Right atrium auricular region (tissue), 2 donors: ENCODE data around the gene MCF2L. TPM values are rescaled to one million over a fixed set of nuclear protein-coding genes. Genes with fewer than 3 reads are reported as not detected.

Source experiments
- DNase-seq: peaks from one replicate; pipeline ENCODE4 v3.0.0-alpha.2; 2019; ENCODE audit warnings: low spot score
- H3K27ac ChIP-seq, 2 donors: fragments of 200-600 bp; sonication (generic); 1 replicate in 1 of 2; 2 replicates in 1 of 2; pipeline ENCODE4 v1.5.1; 2016 to 2019
- H3K27me3 ChIP-seq, 2 donors: fragments of 200-600 bp; sonication (generic); one replicate each; pipeline versions ENCODE4 v1.5.1 to v1.6.0; 2017 to 2019
- H3K36me3 ChIP-seq: fragments of 200-600 bp; sonication (generic); one replicate; pipeline ENCODE4 v1.5.1; 2016
- H3K4me1 ChIP-seq, 2 donors: fragments of 200-600 bp; sonication (generic); one replicate each; pipeline versions ENCODE4 v1.5.1 to v1.6.0; 2017 to 2019
- H3K4me3 ChIP-seq, 2 donors: fragments of 200-600 bp; sonication (generic); 1 replicate in 1 of 2; 2 replicates in 1 of 2; pipeline ENCODE4 v1.5.1; 2017 to 2019; ENCODE audit warnings: mild to moderate bottlenecking in 1 of 2, moderate library complexity in 1 of 2
- H3K9me3 ChIP-seq, 2 donors: fragments of 200-600 bp; sonication (generic); one replicate each; pipeline ENCODE4 v1.5.1; 2019
- CTCF ChIP-seq, 2 donors: fragments of 200-600 bp; sonication (generic); IDR thresholded peaks; one replicate each; pipeline ENCODE4 v1.5.1; 2019; ENCODE audit warnings: antibody characterized with exemption in 2 of 2
- total RNA-seq, 2 donors: library from RNA; depleted of rRNA; stranded (reverse); fragments of >200 nt; gene quantifications; one replicate each; pipeline ENCODE4 v1.1.0, GENCODE V29; 2016

The MCF2L gene
- total RNA-seq, 2 donors from 2014 or later: 17.1 to 21.6 TPM

- no peaks in the 10 kb centered on the region for H3K4me1 ChIP-seq
- DNase-seq: peak; percentile 21
- no peak for TF ChIP-seq CTCF (IDR thresholded peaks at IDR 0.05)
- no peak overlapping the region for H3K27ac ChIP-seq
- no peaks in the 10 kb centered on the region for H3K9me3 ChIP-seq
- no peak overlapping the region for H3K4me3 ChIP-seq
- H3K36me3 ChIP-seq: no peaks in the 10 kb centered on the region
- H3K27me3 ChIP-seq: no peaks in the 10 kb centered on the region
These were observed 176.5 kb downstream of the MCF2L start for GRCh38 chr13:113145496-113145895.

- Histone ChIP-seq H3K36me3 (no peaks in the 10 kb centered on the region), H3K4me3 (no peak overlapping the region), H3K9me3 (no peaks in the 10 kb centered on the region), H3K27ac (no peak overlapping the region), H3K27me3 (no peaks in the 10 kb centered on the region), H3K4me1 (no peaks in the 10 kb centered on the region)
- DNase-seq: peak; percentile 13
- no peak for TF ChIP-seq CTCF (IDR thresholded peaks at IDR 0.05)
These were observed 177.0 kb downstream of the MCF2L start for GRCh38 chr13:113145911-113146598.

GRCh38 chr13:113146750-113147149 is 177.7 kb downstream of the MCF2L start:
- peaks cover 0 to 1% of the 10 kb centered on the region in 2 donors for H3K4me1 ChIP-seq
- TF ChIP-seq CTCF (IDR thresholded peaks at IDR 0.05): no peak
- peak; percentile 48 for DNase-seq
- no peak overlapping the region for H3K4me3 ChIP-seq
- no peaks in the 10 kb centered on the region for H3K27me3 ChIP-seq
- H3K27ac ChIP-seq: no peak overlapping the region
- no peaks in the 10 kb centered on the region for H3K9me3 ChIP-seq
- no peaks in the 10 kb centered on the region for H3K36me3 ChIP-seq

GRCh38 chr13:113147206-113147605 is 178.2 kb downstream of the MCF2L start:
- H3K36me3 ChIP-seq: no peaks in the 10 kb centered on the region
- H3K9me3 ChIP-seq: no peaks in the 10 kb centered on the region
- peaks cover 0 to 6% of the 10 kb centered on the region in 2 donors for H3K4me1 ChIP-seq
- H3K27ac ChIP-seq: no peak overlapping the region
- no peak overlapping the region for H3K4me3 ChIP-seq
- no peak for TF ChIP-seq CTCF (IDR thresholded peaks at IDR 0.05)
- DNase-seq: peak; percentile 16
- H3K27me3 ChIP-seq: no peaks in the 10 kb centered on the region

- H3K36me3 ChIP-seq: no peaks in the 10 kb centered on the region
- peak; percentile 47 for DNase-seq
- no peaks in the 10 kb centered on the region for H3K27me3 ChIP-seq
- H3K4me3 ChIP-seq: no peak overlapping the region
- no peak overlapping the region for H3K27ac ChIP-seq
- TF ChIP-seq CTCF (IDR thresholded peaks at IDR 0.05): no peak
- peaks cover 0 to 17% of the 10 kb centered on the region in 2 donors for H3K4me1 ChIP-seq
- no peaks in the 10 kb centered on the region for H3K9me3 ChIP-seq
These were observed 179.4 kb downstream of the MCF2L start for GRCh38 chr13:113148407-113148806.
